IPS-20b (cell line): ENCODE results near the gene IFRD2.
"Not testable (repeated sequence)": the region's sequence is repeated elsewhere in the genome, so short reads cannot be mapped to it uniquely, and the experiment has no call there.

Experiments used
- H3K27ac ChIP-seq: one replicate; pipeline ENCODE4 v1.5.1; 2013; ENCODE audit warnings: low read length
- H3K27me3 ChIP-seq: 2 replicates; pipeline ENCODE4 v1.6.1; 2013; ENCODE audit warnings: mild to moderate bottlenecking, low read length, inconsistent platforms; ENCODE audit not compliant: insufficient read depth
- H3K36me3 ChIP-seq: 2 replicates; pipeline ENCODE4 v1.6.1; 2013; ENCODE audit warnings: low read depth, mild to moderate bottlenecking, inconsistent platforms, low read length, moderate library complexity; ENCODE audit not compliant: insufficient read depth
- H3K4me1 ChIP-seq: 2 replicates; pipeline ENCODE4 v1.6.1; 2013; ENCODE audit warnings: mild to moderate bottlenecking, control low read depth, inconsistent platforms, low read length, moderate library complexity; ENCODE audit not compliant: insufficient read depth
- H3K4me3 ChIP-seq: 2 replicates; pipeline ENCODE4 v1.5.1; 2013; ENCODE audit warnings: mild to moderate bottlenecking, low read length, inconsistent platforms
- H3K9ac ChIP-seq: 2 replicates; pipeline ENCODE4 v1.6.1; 2013; ENCODE audit warnings: low read depth, mild to moderate bottlenecking, inconsistent platforms, low read length, moderate library complexity
- H3K9me3 ChIP-seq: 2 replicates; pipeline ENCODE4 v1.6.1; 2013; ENCODE audit warnings: mild to moderate bottlenecking, low read depth, low read length, inconsistent platforms; ENCODE audit not compliant: insufficient read depth

Gene IFRD2

GRCh38 chr3:50289130-50289529, 3.1 kb downstream of the IFRD2 start:
- Histone ChIP-seq H3K4me1 (peaks cover 3% of the 10 kb centered on the region; the same call in 1 of the 2 replicates), H3K9me3 (no peaks in the 10 kb centered on the region), H3K27ac (no peak overlapping the region), H3K9ac (no peak overlapping the region), H3K4me3 (no peak overlapping the region), H3K36me3 (peaks cover 42% of the 10 kb centered on the region), H3K27me3 (no peaks in the 10 kb centered on the region)

- peaks cover 42% of the 10 kb centered on the region for H3K36me3 ChIP-seq
Observed at GRCh38 chr3:50288387-50289007, 3.7 kb downstream of the IFRD2 start.

DNA sequence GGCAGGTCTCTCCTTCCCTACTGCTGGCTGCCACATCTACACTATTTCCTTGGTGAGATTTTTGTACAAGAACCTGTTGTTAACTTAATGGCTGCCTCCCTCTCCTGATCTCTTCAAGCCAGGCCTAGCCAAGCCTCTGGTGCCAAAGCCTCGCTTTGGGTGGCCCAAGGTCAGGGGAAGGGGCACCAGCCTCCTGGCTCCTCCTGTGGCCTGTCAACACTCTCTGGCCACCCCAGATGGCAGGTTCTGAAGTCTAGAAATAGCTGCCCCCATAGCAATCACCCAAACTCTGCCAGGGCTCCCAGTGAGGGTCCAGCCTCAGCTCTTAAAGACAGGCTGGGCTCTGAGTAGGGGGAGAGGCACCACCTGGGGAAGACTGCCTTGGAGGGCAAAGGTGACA, 5.0 kb downstream of the IFRD2 start:
- peaks cover 42% of the 10 kb centered on the region for H3K36me3 ChIP-seq
- H3K27ac ChIP-seq = no peak overlapping the region
- H3K4me3 ChIP-seq = no peak overlapping the region
- H3K4me1 ChIP-seq = no peaks in the 10 kb centered on the region
- H3K27me3 ChIP-seq = no peaks in the 10 kb centered on the region
- no peak overlapping the region for H3K9ac ChIP-seq
- no peaks in the 10 kb centered on the region for H3K9me3 ChIP-seq

More at GRCh38 chr3:50288387-50289007, 3.7 kb downstream of the IFRD2 start:
- no peaks in the 10 kb centered on the region for H3K9me3 ChIP-seq
- no peak overlapping the region for H3K9ac ChIP-seq
- peaks cover 3% of the 10 kb centered on the region; the same call in 1 of the 2 replicates for H3K4me1 ChIP-seq
- no peaks in the 10 kb centered on the region for H3K27me3 ChIP-seq
- H3K27ac ChIP-seq = no peak overlapping the region
- no peak overlapping the region for H3K4me3 ChIP-seq

DNA sequence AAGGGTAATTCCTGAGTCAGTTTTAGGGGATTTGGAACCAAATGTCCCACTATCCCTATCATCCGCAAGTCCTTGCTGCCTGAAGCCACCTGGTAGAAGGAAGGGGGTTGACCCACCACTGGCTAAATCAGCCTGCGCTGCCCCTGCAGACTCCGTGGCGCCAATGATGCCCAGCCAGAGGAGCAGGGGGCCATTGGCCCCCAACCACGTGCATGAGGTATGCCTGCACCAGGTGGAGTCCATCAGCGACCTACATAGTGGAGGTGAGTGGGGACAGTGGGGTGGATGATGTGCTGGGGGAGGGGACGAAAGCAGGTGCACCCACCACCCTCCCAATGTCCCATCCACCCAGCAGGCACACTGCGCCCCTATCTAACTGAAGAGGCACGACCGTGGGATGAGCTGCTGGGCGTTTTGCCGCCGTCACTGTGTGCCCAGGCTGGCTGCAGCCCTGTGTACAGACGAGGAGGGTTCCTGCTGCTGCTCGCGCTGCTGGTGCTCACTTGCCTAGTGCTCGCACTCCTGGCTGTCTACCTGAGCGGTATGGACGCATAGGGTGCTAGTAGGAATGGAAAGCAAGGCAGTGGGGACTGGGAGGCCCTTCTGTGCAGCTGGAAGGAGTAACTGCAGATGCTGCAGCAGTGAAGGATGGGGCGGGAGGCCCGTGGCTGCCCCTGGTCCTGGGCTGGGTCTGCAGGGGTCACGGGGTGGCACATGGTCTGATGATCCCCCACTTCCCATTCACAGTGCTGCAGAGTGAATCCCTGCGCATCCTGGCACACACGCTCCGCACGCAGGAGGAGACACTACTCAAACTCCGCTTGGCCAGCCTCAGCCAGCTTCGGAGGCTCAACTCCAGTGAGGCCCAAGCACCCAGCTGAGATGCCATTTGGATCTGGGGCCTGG, 5.7 kb downstream of the IFRD2 start:
- no peak overlapping the region for H3K27ac ChIP-seq
- H3K36me3 ChIP-seq = peaks cover 42% of the 10 kb centered on the region
- no peaks in the 10 kb centered on the region for H3K4me1 ChIP-seq
- no peaks in the 10 kb centered on the region for H3K9me3 ChIP-seq
- no peak overlapping the region for H3K4me3 ChIP-seq
- no peak overlapping the region for H3K9ac ChIP-seq
- H3K27me3 ChIP-seq = no peaks in the 10 kb centered on the region

- H3K36me3 ChIP-seq = peaks cover 27% of the 10 kb centered on the region
- H3K4me3 ChIP-seq, H3K9me3 ChIP-seq, H3K27ac ChIP-seq, H3K4me1 ChIP-seq, H3K27me3 ChIP-seq, H3K9ac ChIP-seq: not testable (repeated sequence)
Observed at GRCh38 chr3:50284121-50284520, 8.1 kb downstream of the IFRD2 start.

DNA sequence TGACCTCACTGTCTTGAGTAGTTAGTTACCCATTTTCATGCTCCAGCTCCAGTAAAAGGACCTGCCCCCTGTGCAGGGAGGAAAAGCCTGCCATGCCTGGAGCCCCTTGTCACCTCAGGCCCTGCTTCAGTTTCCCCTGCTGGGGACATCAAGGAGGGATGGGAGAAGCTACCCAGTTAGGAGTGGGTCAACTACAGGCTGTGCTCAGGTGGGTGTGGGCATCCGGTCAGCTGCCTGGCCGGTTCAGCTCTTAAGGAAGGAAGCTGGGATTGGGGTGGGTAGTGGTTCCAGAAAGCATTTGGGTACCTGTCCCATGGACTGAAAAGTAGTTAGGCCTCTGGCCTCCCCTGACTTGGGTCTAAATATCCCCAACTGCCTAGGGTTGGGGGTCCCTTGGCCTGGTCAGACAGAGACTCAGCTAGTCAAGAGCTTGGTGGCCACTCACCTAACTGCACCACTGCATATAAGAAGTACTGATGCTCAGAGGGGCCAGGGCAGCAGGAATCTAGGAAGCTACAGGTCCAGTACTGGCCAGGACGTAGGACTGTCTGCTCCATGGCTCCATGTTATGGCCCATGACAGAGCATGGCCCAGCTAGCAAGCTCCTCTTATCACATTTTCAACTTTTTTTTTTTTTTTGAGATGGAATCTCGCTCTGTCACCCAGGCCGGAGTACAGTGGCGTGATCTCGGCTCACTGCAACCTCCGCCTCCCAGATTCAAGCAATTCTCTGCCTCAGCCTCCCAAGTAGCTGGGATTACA, 12.8 kb downstream of the IFRD2 start:
- H3K9me3 ChIP-seq = no peaks in the 10 kb centered on the region

GRCh38 chr3:50278880-50279224, 13.4 kb downstream of the IFRD2 start, which contains the start of gene LSMEM2:
Gene LSMEM2 (plus strand): TSS chr3:50279087. CDS start chr3:50279114, 27 bp downstream.
- Histone ChIP-seq H3K9me3 (no peaks in the 10 kb centered on the region), H3K36me3 (no peaks in the 10 kb centered on the region), H3K27me3 (peaks cover 42% of the 10 kb centered on the region), H3K9ac (no peak within 1 kb of the TSS), H3K4me1 (no peaks in the 10 kb centered on the region), H3K4me3 (no peak within 1 kb of the TSS), H3K27ac (no peak within 1 kb of the TSS)

More for the DNA sequence above, 12.8 kb downstream of the IFRD2 start:
- H3K4me3 ChIP-seq = no peak overlapping the region
- no peak overlapping the region for H3K27ac ChIP-seq
- no peaks in the 10 kb centered on the region for H3K36me3 ChIP-seq
- no peak overlapping the region for H3K9ac ChIP-seq
- H3K4me1 ChIP-seq = no peaks in the 10 kb centered on the region
- peaks cover 36% of the 10 kb centered on the region for H3K27me3 ChIP-seq

- Histone ChIP-seq H3K36me3 (no peaks in the 10 kb centered on the region), H3K9ac (no peak overlapping the region), H3K27ac (no peak overlapping the region), H3K4me3 (no peak overlapping the region), H3K9me3 (no peaks in the 10 kb centered on the region), H3K4me1 (no peaks in the 10 kb centered on the region), H3K27me3 (peaks cover 48% of the 10 kb centered on the region)
Observed at GRCh38 chr3:50278123-50278879, 13.9 kb downstream of the IFRD2 start.

GRCh38 chr3:50276762-50277101, 15.5 kb downstream of the IFRD2 start:
- H3K36me3 ChIP-seq = no peaks in the 10 kb centered on the region
- H3K9ac ChIP-seq = no peak overlapping the region
- H3K4me3 ChIP-seq = no peak overlapping the region
- no peaks in the 10 kb centered on the region for H3K4me1 ChIP-seq
- H3K9me3 ChIP-seq = no peaks in the 10 kb centered on the region
- peaks cover 52% of the 10 kb centered on the region for H3K27me3 ChIP-seq
- no peak overlapping the region for H3K27ac ChIP-seq

DNA sequence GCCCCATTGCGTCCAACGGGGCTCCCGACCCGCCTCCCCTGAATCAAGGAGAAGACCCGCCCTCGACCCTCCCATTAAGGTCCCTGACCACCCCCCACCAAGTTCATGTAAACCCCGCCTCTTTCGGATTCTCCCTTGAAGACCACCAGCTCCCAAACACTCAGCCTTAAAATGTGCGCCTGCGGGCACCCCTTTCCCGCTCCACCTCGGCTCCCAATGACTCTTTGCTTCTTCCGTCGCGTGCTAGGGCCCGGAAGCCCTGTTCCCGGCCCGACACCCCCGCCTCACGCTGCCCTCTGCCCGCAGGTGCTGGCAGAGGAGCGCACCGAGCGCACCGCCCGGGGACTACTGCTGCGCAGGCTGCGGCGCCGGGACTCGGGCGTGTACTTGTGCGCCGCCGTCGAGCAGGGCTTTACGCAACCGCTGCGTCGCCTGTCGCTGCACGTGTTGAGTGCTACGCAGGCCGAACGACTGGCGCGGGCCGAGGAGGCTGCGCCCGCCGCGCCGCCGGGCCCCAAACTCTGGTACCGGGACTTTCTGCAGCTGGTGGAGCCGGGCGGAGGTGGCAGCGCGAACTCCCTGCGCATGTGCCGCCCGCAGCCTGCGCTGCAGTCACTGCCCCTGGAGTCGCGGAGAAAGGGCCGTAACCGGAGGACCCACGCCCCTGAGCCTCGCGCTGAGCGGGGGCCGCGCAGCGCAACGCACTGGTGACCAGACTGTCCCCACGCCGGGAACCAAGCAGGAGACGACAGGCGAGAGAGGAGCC, 16.1 kb downstream of the IFRD2 start:
- Histone ChIP-seq H3K4me3 (no peak overlapping the region), H3K9me3 (no peaks in the 10 kb centered on the region), H3K27me3 (peaks cover 52% of the 10 kb centered on the region), H3K27ac (no peak overlapping the region), H3K4me1 (no peaks in the 10 kb centered on the region), H3K9ac (no peak overlapping the region), H3K36me3 (no peaks in the 10 kb centered on the region)
